Small intestine (tissue), 7 donors: ENCODE data around the gene FKBP1A. TPM values are rescaled to one million over a fixed set of nuclear protein-coding genes. Genes with fewer than 3 reads are reported as not detected.

ENCODE experiments used
- DNase-seq, 2 donors: peaks; one replicate each; pipeline versions ENCODE4 v3.0.0 to v3.0.0-alpha.2; 2013
- FAIRE-seq: peaks from 2 replicates; lab custom pipeline; 2012; peaks lifted over from hg19 to GRCh38; lab: Jason Lieb, UNC
- H3K27ac ChIP-seq, 3 donors: one replicate each; pipeline ENCODE4 v1.5.1; 2013; ENCODE audit warnings: low read length in 2 of 3, mild to moderate bottlenecking in 2 of 3, control low read depth in 1 of 3, inconsistent platforms in 1 of 3, low read depth in 1 of 3, moderate library complexity in 1 of 3
- H3K27me3 ChIP-seq, 3 donors: one replicate each; pipeline ENCODE4 v1.6.1; 2013; ENCODE audit warnings: low read length in 3 of 3, inconsistent platforms in 1 of 3; ENCODE audit not compliant: control insufficient read depth in 3 of 3, insufficient read depth in 3 of 3
- H3K36me3 ChIP-seq, 3 donors: one replicate each; pipeline ENCODE4 v1.6.1; 2013; ENCODE audit warnings: low read length in 3 of 3, inconsistent platforms in 1 of 3, low read depth in 1 of 3, mild to moderate bottlenecking in 1 of 3, moderate library complexity in 1 of 3; ENCODE audit not compliant: control insufficient read depth in 3 of 3, insufficient read depth in 2 of 3
- H3K4me1 ChIP-seq, 3 donors: one replicate each; pipeline ENCODE4 v1.6.1; 2013; ENCODE audit warnings: low read length in 2 of 3, inconsistent platforms in 1 of 3, low read depth in 1 of 3, mild to moderate bottlenecking in 1 of 3, moderate library complexity in 1 of 3; ENCODE audit not compliant: control insufficient read depth in 3 of 3, insufficient read depth in 2 of 3
- H3K4me3 ChIP-seq, 3 donors: one replicate each; pipeline ENCODE4 v1.5.1; 2013; ENCODE audit warnings: low read length in 3 of 3, control low read depth in 1 of 3, inconsistent platforms in 1 of 3, low read depth in 1 of 3, mild to moderate bottlenecking in 1 of 3, moderate library complexity in 1 of 3
- H3K9me3 ChIP-seq, 2 donors: one replicate each; pipeline ENCODE4 v1.6.1; 2013; ENCODE audit warnings: low read depth in 1 of 2, low read length in 1 of 2; ENCODE audit not compliant: control insufficient read depth in 2 of 2, insufficient read depth in 1 of 2
- WGBS, 3 donors: extraction: QIAGEN DNeasy Blood & Tissue Kit; methylation state at CpG; one replicate each; pipeline ENCODE4 v1.1.7; 2013; 5-methylcytosine and 5-hydroxymethylcytosine counted together
- polyA plus RNA-seq, 4 donors: library from polyadenylated mRNA; stranded (reverse) in 3 of 4; unstranded in 1 of 4; fragments of 200-250 nt in 3 of 4; fragments of 120-200 nt in 1 of 4; gene quantifications; one replicate each; pipeline versions ENCODE4 v1.2.1 to v1.2.3, GENCODE V29; 2013
- donor health status: healthy with polysubstance abuse.
- donor health status: control.
- donor health status: control.
- donor health status: Bipolar disorder and iron deficiency.
- donor health status: healthy.

FKBP1A gene
- polyA plus RNA-seq, 4 donors, result 146 to 315 (median 208) TPM

DNA sequence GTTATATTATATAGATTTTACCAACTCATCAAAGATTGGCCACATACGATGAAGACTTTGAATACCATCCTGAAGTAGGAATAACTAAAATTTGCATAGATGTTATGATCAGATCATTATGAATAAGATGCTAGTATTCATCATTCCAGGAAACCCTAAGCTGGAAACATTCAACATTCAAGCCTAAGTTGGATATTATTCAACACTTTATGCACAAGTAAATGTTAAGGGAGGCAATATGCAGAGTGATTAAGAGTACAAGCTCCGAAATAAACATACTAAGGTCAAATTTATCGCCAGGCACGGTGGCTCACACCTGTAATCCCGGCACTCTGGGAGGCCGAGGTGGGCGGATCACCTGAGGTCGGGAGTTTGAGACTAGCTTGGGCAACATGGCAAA lies 43.4 kb upstream of the FKBP1A start:
- H3K4me1 ChIP-seq, result no peaks in the 10 kb centered on the region
- no peaks in the 10 kb centered on the region for H3K9me3 ChIP-seq
- H3K4me3 ChIP-seq, result no peak overlapping the region
- no peak overlapping the region for H3K27ac ChIP-seq
- FAIRE-seq (no peak), DNase-seq (no peak)
- H3K36me3 ChIP-seq, result peaks cover 0 to 14% (median 0%) of the 10 kb centered on the region in 3 donors
- WGBS, 3 donors, result 86 to 87% (median 87%) methylated on average over 8 of the region's 8 CpGs
- H3K27me3 ChIP-seq, result no peaks in the 10 kb centered on the region

GRCh38 chr20:1435337-1435699 lies 42.5 kb upstream of the FKBP1A start:
- Histone ChIP-seq H3K4me1 (no peaks in the 10 kb centered on the region), H3K4me3 (no peak overlapping the region), H3K27ac (no peak overlapping the region), H3K27me3 (no peaks in the 10 kb centered on the region), H3K36me3 (peaks cover 0 to 8% (median 0%) of the 10 kb centered on the region in 3 donors), H3K9me3 (no peaks in the 10 kb centered on the region)
- FAIRE-seq (no peak), DNase-seq (no peak)

GRCh38 chr20:1434571-1435336 lies 41.9 kb upstream of the FKBP1A start:
- H3K9me3 ChIP-seq, result no peaks in the 10 kb centered on the region
- H3K4me1 ChIP-seq, result peaks cover 0 to 2% (median 0%) of the 10 kb centered on the region in 3 donors
- DNase-seq (peak; percentile 10 to 31), FAIRE-seq (no peak)
- H3K27me3 ChIP-seq, result no peaks in the 10 kb centered on the region
- WGBS, 3 donors, result 51 to 87% (median 54%) methylated on average over 2 of the region's 2 CpGs
- H3K4me3 ChIP-seq, result no peak overlapping the region
- H3K36me3 ChIP-seq, result peaks cover 0 to 3% (median 0%) of the 10 kb centered on the region in 3 donors
- no peak overlapping the region for H3K27ac ChIP-seq

- 30 to 37% (median 31%) methylated on average over 1 of the region's 1 CpG for WGBS, 3 donors
- Histone ChIP-seq H3K27ac (no peak overlapping the region), H3K36me3 (no peaks in the 10 kb centered on the region), H3K4me3 (no peak overlapping the region), H3K27me3 (no peaks in the 10 kb centered on the region), H3K4me1 (peaks cover 0 to 2% (median 2%) of the 10 kb centered on the region in 3 donors), H3K9me3 (no peaks in the 10 kb centered on the region)
- DNase-seq, result no peak
- FAIRE-seq, result no peak
Observed at GRCh38 chr20:1431158-1431557, 38.3 kb upstream of the FKBP1A start.

GRCh38 chr20:1430004-1430451 lies 37.2 kb upstream of the FKBP1A start:
- peak in 1 of 2 donors; percentile 59 for DNase-seq
- H3K4me3 ChIP-seq, result no peak overlapping the region
- peak overlapping the region in 1 of 3 donors; percentile 57 for H3K27ac ChIP-seq
- H3K36me3 ChIP-seq, result no peaks in the 10 kb centered on the region
- H3K9me3 ChIP-seq, result no peaks in the 10 kb centered on the region
- FAIRE-seq, result no peak
- WGBS, 3 donors, result 84 to 88% (median 87%) methylated on average over 1 of the region's 1 CpG
- peaks cover 0 to 2% (median 2%) of the 10 kb centered on the region in 3 donors for H3K4me1 ChIP-seq
- H3K27me3 ChIP-seq, result no peaks in the 10 kb centered on the region

DNA sequence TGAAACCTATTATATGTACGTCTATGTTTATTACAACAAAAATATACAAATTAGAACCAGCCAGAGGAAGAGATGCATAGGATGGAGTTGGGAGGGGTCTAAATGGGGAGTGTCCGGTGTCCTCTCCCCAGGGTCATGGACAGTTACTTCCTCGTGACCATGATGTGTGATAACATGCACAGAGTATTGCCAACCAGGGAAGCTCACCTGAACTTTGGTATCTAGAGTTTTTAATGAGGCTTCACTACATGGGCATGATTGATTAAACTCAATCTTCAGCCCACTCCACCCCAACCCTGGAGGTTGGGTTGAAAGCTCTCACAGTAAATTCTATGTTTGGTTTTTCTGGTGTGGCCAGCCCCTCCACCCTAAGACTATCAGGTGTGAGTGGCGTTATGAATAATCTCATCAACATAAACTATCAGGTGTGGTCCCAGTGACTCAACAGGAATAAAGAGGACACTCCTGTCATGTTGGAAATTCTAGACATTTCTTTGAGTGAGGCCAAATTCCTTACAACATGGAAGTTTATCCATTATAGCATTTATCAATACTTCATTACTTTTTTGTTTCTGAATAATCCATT lies 36.4 kb upstream of the FKBP1A start:
- Histone ChIP-seq H3K4me3 (no peak overlapping the region), H3K4me1 (peaks cover 0 to 2% (median 2%) of the 10 kb centered on the region in 3 donors), H3K27me3 (no peaks in the 10 kb centered on the region), H3K9me3 (no peaks in the 10 kb centered on the region), H3K36me3 (no peaks in the 10 kb centered on the region), H3K27ac (peak overlapping the region in 1 of 3 donors; percentile 57)
- no peak for FAIRE-seq
- 49 to 83% (median 59%) methylated on average over 4 of the region's 4 CpGs for WGBS, 3 donors
- DNase-seq, result peak in 1 of 2 donors; percentile 29

DNA sequence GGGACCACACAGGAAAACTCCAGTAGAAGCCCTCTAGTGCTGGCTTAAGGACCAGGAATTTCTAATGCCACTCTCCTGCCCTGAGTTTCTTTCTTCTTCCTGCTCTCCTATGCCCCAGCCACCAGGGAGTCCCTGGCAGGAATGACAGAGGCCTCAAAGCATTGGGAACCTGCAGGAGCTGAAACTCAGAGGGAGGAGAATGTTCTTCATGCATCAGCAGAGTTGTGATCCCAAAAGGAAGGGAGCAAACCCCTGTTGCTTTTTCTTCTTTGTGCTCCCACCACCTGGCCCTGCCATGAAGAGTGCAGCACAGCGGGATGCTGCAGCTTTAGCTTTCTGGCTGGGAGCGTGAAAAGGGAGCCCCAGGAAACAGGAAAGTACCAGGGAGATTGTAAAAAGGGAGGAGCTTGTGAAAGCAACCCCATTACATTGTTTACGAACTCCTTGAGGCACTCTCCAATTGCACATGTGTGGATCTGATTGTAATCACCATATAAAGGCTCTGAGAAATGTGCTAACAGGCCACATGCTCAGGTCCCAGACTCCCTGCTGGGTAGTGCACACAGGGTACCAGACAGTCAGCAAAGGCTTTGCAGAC lies 34.7 kb upstream of the FKBP1A start:
- Histone ChIP-seq H3K4me1 (peaks cover 0 to 2% (median 2%) of the 10 kb centered on the region in 3 donors), H3K4me3 (no peak overlapping the region), H3K36me3 (no peaks in the 10 kb centered on the region), H3K9me3 (peaks cover 0 to 2% of the 10 kb centered on the region in 2 donors), H3K27ac (no peak overlapping the region), H3K27me3 (no peaks in the 10 kb centered on the region)
- peak in 1 of 2 donors; percentile 28 for DNase-seq
- 46 to 51% (median 49%) methylated on average over 3 of the region's 3 CpGs for WGBS, 3 donors
- no peak for FAIRE-seq

DNA sequence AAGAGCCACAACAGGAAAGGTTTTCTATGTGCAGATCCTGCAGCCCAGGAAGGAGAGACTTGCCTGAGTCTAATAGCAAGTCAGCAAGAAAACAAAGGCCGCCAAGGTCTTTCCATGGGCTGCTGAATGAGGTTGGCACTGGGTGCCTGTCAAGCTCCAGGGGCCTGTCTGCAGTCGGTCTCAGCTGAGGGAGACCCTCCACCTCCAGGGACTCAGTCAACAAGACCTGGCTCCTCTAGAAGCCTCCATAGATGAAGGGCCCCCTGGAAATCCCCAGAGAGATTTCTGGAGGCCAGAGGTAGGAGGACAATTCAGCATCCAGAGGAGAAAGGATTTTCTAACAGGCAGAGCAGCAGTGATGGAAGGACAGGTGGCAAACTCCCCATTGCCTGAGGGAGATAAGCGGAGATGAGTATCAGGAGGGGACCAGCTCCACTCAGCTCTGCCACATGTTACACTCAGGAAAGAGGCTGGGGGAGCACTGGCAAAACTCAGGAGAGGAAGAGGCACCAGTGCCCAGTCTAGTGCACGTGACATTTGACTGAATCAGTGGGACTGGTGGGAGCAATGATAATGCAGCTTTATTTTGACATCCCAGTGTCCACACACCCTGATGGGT lies 33.5 kb upstream of the FKBP1A start:
- Histone ChIP-seq H3K36me3 (no peaks in the 10 kb centered on the region), H3K27ac (no peak overlapping the region), H3K27me3 (no peaks in the 10 kb centered on the region), H3K4me1 (peaks cover 0 to 2% (median 2%) of the 10 kb centered on the region in 3 donors), H3K4me3 (no peak overlapping the region), H3K9me3 (peaks cover 0 to 2% of the 10 kb centered on the region in 2 donors)
- 68 to 75% (median 69%) methylated on average over 4 of the region's 4 CpGs for WGBS, 3 donors
- no peak for DNase-seq
- no peak for FAIRE-seq
